Inferior parietal cortex (tissue), 1 donor: ENCODE data around the gene DSEL.

ENCODE experiments used
- DNase-seq: peaks from one replicate; pipeline ENCODE4 v3.0.0-alpha.2; 2016; ENCODE audit errors: extremely low spot score

Gene DSEL

DNA sequence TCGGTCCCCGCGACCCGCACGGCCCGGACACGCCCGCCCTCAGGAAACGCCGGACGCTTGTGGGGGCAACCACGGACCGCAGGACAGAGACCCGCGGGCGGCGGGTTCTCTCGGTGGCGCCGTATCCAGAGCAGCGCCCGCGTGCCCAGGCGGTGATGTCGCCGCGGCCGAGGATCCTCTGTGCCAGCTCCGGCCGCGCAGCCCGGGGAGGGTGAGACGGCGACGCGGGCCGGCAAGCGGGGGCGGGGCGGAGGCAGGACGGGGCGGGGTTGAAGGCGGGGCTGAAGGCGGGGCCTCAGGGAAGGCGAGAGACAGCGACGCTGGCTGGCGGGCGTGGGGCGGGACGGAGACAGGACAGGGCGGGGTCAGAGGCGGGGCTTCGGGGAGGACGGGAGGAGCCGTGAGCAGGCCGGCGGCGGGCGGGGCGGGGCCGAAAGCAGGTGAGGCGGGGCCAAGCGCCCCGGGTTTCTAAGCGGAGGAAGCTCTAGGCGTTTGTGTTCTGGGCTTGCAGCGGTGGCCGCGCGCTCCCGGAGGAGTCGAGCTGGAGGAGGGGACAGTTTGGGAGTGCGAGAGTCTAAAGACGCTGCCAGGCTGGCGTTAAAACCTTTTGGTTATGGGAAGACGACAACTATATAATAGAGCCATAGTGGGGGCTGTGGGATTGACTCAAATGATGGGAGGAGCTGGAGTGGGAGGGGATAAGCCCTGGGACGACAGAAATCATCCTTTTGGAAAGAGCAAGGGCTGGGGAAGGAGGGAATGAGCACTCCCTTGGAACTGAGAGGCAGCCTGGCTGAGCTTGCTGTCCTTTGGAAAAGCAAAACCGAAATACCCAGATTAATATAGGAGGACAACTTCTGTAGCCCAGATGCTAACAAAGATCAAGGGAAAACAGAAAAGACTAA is at the start of gene DSEL:
Gene DSEL (minus strand): TSS at position 182 of the 905 bp plus-strand sequence. CDS start 2,112 bp downstream, outside the sequence.
- peak; percentile 84 for DNase-seq

DNA sequence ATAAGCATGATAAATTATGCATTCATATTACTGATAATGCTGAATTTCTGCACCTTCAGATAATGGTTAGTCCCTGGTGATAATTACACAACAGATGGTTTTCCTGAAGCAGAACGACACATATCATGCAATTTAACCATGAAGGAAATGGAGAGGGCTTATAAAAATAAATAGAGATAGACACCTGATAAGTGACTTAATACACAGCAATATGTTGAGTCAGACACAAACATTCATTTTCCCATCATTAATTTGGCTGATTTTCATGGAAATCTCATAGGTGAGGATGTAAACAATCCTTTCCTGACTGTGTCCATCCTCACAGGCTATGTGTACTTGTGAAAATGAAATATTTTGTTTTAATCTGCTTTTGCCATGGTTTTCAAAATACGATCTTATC is 36.9 kb upstream of the DSEL start:
- no peak for DNase-seq

DNA sequence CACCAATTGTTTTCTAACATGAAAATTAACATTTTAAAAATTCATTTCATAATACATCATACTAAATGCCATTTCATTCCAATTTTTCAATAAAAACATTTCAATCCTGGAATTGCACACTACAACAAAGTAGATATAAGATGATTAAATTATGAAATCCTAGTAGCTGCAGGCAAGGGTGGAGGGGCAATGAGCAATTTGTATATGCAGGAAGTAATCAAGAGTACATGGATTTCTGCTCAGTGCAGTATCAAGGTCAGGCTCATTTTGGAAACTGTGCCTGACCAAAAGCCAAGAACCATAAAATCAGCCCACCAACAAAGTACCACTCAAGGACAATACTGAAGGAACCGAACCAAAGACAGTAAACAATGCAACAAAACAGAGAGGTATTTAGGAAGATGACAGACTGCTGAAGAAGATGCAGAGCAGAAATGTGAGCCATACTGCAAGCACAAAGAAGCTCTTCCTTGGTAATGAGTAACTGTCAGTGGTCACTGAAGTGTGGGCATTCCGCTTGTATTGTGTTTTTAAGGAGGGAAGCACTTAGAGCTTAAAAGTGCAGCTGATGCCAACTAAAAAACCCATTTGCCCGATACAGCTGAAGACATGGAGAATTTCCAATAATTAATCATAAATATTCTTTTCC is 34.5 kb upstream of the DSEL start:
- DNase-seq = no peak

DNA sequence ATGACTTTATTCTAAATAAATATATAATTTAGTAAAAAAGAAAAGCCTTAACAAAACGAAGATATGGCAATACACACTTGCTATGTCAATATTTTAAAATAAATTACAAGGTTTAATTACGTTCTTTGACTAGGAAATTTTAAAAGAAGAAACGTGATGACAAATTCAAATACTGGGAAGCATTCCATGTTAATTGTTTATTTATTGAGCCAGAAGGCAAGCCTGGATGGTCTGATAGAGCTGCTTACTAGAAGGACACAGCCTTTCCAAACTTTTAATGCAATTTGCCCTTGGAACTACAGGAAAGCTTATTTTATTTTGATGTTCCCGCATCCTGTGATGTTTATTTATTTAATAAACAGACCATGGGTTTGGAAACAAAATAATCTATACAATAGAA is 33.4 kb upstream of the DSEL start:
- DNase-seq = no peak

DNA sequence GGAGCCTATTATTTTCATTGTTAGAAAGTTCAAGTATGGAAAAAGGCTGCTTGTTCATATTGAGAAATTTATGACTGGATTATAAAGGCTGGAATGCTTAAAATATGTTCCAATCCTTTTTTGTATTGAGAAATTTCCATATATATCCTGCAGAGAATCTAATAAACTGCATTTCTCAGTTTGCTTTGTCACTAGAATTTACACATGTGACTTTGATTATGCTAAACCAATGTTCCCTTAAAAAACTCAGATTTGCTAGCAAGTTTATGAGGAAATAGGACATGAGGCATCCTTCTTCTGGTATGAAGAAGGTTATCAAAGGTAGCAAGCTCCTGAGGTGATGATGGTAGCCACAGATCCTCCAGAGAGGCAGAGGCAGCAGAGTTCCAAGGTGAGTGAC is 29.2 kb upstream of the DSEL start:
- no peak for DNase-seq

DNA sequence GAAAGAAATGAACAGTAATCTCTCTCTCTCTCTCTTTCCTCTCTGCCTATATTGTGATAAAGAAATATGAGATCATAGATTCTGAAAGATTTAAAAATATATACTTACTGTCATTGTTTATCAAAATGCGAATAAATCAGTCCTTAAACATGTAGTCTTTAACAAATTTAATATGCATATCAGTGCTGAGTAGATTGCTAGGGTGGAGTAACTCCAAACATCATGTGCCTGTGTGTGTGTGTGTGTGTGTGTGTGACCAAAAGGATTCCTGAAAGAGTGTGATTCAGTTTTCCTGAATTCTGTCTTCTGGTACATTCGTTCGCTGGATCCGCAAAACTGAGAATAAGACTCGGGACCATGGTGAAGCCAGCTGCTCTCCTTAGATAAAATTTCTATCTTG is 24.0 kb upstream of the DSEL start:
- DNase-seq = no peak

DNA sequence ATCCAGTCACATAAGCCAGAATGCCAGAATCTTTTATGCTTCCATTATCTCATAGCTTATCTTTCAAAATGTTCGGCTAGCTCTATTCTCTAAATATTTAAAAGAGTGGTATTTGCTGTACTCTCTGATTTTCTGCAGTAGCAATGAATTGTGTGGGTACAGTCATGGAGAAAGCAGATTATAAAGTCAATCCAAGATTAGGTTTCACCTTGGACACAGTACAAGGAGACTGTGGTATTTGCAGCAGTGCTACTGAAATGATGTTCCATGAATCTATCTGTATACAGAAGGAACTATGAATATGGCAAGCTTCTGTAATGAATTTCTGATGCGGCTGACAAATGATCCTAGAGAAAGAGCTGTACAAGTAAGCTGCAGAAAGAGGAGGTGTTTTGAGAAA is 15.4 kb upstream of the DSEL start:
- no peak for DNase-seq

DNA sequence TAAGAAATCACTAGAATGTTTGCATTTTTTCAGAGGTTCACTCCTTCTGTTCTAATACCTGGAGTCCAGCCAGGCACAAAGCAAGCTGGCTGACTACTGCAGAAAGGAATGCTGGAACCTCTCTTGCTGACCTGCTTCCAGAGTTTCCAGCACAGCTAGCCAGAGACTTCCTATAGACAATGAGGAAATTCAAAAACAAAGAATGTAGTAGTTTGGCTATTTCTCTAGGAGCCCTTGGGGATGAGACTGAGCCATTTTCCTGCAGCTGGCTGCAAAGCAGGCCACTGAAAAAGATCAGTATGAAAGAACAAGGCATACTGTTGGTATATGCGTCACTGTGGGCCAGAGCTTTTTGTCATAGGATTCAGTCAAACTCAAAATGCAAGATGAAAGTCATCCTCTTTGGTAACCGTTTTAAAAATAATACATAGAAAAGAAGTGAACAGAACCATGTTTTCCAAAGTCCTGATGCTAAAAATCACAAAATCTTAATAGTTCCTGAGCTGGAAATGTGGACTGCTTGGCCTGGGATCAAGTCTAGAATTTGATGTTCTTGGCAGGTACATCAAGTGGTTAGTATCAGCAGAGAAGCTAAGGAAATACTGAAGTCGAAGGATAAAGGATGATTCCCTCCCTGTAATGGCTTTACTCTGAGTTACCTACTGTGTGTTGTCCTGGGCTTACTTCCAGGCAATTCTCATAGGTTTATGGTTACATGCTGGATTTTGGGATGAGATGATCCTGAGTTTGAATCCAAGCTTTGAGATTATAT is 9.0 kb upstream of the DSEL start:
- DNase-seq = no peak

DNA sequence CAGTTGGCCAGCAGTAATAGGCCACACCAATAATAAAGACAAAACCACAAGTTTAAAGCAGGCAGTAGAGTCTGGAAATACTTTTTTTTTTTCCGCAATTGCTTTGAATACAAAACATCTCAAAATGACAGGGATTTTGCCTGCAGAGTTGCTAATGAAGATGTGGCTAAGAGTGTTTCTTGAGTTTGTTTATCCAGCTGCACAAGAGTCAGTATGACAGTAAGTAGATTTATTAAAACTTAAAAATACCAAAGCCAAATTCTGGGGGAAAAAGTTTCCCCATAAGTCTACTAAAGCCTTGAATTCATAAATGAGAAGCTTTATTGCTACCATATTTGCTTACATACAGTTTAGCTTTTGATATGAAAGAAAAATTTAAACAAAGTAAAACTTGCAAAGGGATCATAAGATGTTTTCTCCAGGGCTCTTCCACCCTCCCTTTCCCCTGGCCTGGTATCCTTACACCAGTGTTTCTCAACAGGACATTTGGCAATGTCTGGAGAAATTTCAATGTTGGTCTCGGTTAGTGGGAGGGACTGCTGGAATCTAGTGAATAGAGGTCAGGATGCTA is 3.9 kb upstream of the DSEL start:
- no peak for DNase-seq

DNA sequence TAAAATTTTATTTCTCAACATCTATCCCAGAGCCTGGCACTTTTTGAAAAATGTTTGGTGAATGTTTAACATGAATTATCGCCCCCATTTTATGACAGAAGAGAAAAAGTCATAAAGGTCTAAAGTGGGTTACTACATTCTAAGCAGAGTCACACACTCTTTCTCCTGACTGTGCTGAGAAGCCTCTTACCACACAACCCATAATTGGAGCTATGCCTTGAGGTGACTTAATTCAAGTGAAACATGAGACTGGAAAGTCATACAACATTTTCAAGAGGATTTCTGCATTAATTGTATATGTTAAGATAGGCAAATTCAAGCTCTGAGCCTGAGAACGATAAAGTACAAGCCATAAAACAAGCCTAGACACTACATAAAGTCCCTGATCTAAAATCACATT is 3.1 kb upstream of the DSEL start:
- no peak for DNase-seq

DNA sequence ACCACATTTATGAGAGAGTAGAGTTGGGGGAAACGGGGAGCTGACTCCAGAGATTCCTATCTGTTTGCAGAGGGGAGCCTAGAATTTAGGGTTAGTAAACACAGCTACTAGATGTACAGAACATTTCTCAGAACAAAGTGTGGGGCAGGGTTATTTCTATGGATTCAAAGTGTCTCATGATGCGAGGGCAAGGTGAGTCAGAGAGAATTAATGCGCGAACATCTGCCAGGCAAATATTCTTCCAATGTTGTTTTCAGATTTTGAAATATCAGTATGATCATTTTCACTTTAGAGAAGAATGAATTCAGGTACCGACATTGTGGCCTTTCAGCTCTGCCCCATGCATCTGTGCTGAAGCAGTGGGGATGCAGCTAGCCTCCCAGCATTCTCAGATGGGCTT is 2.0 kb upstream of the DSEL start:
- DNase-seq = no peak

DNA sequence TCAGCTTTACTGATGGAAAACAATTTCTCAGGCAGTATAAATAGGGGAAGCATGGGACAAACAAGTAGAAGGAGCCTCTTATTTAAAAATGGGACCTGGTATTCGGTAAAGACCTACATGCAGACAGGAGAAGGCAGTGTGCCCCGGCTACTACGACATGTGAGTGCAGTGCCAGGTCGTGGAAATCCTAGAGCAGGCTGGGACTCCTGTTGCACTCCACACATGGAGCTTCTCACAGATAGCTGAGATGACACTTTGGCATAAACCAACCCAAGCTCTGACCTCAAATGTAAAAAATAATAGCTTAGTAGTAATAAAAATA is 885 bp upstream of the DSEL start:
- DNase-seq = no peak

DNA sequence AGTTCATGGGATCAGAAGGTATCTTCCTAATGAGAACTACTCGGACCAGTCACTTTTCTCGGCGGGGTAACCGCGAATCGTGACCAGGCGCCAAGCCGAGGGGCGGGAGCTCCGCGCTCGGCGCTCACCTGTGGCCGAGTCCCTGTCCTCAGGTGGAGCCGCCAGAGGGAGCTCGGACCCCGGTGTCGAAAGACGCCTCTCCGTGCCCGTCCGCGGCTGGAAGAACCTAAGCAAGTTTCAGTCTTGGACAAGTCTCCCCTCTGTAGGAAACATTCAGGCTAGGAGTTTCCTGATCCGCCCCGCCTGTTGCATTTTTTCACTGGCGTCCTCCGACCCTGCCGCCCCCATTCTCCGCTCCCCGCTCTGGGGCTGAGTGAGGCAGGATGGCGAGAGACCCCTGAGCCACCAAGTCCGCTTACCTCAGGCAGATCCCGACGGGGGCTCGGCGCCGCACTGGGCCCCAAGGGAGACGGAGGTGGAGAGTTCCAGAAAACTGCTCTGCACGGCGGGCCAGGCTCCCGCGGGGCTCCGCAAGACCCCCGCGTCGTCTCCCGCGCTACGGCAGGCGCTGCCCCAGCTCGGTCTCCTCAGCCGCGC is 480 bp downstream of the DSEL start:
- peak; percentile 78 for DNase-seq

DNA sequence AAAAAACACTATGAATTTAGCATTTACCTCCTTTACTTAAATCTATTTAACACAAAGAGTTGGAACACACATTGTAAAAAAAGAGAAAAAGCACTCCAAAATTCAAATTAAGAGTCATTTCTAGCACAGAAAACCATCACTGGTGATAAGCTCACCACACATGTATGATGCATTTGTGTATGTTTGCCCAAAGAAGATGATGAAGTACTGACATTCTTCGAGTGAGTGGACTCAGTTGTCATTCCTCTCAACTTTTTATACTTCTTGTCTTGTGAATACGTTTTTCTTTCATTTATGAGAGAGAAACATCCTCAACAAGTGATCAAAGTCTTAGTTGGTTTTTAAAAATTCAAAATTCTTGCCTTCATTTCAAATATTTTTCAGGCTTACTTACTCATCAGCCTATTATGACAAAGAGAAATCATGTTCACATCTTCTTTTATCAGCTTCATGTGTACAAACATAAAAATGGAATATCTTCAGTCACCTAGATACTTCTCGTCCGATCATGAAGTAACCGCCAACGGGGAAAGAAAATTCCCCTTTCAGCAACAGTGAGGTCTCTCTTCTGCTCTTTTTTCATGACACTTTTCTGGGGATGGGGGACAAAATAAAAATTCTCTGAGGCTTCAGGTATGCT is 1.5 kb downstream of the DSEL start:
- no peak for DNase-seq

DNA sequence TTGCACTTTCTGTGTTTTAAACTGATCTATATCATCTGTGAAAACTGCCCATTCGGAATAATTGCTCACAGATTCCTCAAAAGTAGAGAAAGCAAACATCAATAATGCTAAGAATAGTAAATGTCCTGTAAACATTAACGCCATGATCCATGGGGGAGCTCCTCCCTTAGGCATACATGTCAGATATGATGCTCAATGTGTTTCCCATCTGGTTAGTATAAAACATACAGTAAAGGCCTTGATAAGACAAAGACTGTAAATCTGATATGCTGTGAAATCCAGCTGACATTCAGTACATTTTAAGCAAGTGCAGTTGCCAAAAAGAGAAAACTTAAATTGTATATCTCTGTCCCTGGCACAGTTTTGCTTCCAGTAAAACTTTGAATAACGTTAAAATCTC is 2.1 kb downstream of the DSEL start:
- no peak for DNase-seq

DNA sequence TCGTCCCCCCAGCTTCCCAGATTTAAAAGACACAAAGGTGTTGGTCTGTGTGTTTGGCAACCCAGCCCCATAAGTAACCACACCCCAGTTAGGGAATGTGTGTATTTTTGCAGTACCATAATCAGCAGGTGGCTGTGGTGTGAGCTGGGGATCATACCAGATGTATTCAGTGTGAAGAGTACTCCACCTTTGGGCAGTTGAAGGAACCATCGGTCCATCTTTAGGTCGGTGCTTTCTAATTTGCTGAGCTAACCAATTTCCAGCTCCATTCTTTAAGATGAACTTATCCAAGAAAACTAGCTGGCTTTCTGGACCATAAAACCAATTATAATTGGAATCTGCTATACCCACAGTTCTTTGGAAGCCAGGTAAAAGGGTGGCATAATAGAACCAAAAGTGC is 3.2 kb downstream of the DSEL start:
- DNase-seq = no peak

DNA sequence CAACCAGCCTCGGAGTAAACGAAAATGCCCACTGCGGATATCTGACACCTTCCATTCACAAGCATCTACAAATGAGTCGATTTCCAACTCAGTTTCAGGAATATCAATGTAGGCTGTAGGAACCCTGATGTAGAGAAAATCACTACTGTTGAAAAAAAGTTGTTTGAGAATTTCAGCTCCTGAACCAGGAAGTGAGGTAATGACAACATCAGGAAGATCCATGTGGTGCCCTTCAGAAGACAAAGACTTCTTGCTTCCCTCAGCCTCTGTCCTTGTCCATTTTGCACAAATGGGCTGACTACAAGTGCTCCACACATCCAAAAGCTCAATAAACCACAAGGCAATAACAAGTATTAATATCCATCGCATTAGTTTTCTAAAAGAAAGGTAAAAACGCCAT is 4.7 kb downstream of the DSEL start:
- no peak for DNase-seq

DNA sequence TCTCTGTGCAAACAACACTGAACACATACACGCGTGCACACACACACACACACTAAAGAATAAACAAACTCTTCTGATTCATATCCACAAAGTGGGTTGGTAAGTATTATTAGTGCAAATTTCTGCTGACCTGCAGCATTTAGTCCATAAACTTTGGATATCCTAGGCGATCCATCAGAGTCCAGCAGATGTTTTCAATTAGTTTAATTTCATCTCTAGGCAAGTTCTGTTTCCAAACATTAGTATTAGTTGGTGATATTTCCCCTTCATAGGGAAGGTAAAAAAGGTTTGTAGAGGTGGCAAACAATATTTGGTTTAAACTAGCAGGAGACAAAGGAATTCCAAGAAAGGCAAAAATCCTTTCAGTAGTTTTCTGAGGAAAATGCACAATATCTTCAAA is 5.7 kb downstream of the DSEL start:
- DNase-seq = no peak

DNA sequence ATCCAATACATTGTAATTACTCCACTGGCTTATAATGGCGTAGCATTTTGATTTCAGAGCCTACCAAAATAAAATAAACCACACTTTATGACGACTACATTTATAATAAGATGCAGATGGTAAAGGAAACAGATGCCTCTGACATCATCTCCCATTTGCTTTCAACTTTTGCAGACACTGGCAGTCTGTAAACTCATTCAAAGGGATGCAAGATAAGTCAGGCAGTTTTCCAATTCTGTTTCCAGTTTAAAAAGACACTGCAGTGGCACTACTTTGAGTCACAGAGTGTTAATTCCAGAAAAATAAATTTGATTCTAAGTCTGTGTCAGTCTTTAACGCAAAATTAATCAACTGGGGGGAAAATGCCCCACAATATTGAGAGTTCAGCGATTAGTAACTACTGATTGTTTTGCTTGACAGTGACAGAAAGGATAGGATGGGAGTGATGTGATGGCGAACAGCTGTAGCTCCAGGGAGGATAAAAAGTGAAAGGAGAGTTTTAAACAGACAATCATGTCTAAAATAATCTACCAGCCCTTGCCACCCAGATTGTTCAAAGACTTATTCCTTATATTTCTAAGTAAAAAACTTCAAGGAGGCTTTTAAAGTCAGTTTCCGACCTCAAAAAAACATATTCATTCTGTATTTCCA is 6.7 kb downstream of the DSEL start:
- peak; percentile 80 for DNase-seq

DNA sequence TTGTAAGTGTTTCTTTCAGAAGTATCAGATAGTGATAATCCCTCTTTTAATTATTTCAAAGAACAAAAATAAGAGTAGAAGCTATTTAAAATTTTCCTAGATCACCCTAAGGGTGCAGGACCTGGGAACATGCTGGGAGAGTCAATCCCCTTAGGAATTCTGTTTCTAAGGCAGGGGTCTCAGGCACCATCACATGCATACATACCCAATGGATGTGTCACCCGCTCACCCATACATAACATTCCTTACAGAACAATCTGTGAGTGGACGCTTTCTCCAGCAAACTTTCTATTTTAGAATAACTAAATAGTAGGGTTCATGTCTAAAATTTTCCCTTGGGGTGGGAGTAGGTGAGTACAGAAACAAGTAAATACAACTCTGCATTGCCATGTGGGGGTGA is 8.4 kb downstream of the DSEL start:
- DNase-seq = no peak

DNA sequence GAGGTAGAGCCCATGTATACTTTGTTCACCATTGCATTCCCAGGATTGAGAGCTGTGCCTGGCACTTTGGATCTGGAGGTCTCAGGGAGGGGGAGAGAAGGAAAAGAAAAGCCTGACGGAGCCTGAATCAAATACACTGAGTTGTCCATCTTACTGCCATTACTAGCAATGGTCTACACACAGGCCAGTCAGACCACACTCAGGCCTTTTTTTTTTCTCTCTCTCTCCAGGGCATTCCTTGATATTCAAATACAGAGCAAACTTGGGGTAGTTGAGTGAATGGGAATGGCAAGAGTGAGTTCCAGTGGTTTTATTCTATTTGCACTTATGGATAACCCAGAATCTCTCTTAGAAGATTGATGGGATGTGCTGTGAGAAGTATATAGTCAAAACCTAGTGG is 11.8 kb downstream of the DSEL start:
- DNase-seq = no peak
